Muscle of back (tissue), 13 donors: ENCODE measurements around the gene SFTPB. TPM values are rescaled to one million over a fixed set of nuclear protein-coding genes. Genes with fewer than 3 reads are reported as not detected.
"Not testable (repeated sequence)": the region's sequence is repeated elsewhere in the genome, so short reads cannot be mapped to it uniquely, and the experiment has no call there.

Source experiments
- DNase-seq, 3 donors: peaks; one replicate each; pipeline versions ENCODE4 v3.0.0 to v3.0.0-alpha.2; 2013
- long read RNA-seq, 9 donors: transcript quantifications; one replicate each; lab custom pipeline, GENCODE V29; 2026
- polyA plus RNA-seq, 10 donors: library from polyadenylated mRNA; unstranded; fragments of 120-200 nt; gene quantifications; one replicate each; pipeline ENCODE4 v1.2.1, GENCODE V29; 2013; ENCODE audit not compliant: insufficient read length in 10 of 10

SFTPB gene
- polyA plus RNA-seq: under 1 TPM in 2 of 10 donors, not detected in 8; 0.08 TPM
- long read RNA-seq, donor 1: 0 reads
- long read RNA-seq, donor 2: 0 reads
- long read RNA-seq, donor 3: 0 reads
- long read RNA-seq, donor 4: 0 reads
- long read RNA-seq, donor 5: 0 reads
- long read RNA-seq, donor 6: 0 reads
- long read RNA-seq, donor 7: 0 reads
- long read RNA-seq, donor 8: 0 reads
- long read RNA-seq, donor 9: 0 reads

DNA sequence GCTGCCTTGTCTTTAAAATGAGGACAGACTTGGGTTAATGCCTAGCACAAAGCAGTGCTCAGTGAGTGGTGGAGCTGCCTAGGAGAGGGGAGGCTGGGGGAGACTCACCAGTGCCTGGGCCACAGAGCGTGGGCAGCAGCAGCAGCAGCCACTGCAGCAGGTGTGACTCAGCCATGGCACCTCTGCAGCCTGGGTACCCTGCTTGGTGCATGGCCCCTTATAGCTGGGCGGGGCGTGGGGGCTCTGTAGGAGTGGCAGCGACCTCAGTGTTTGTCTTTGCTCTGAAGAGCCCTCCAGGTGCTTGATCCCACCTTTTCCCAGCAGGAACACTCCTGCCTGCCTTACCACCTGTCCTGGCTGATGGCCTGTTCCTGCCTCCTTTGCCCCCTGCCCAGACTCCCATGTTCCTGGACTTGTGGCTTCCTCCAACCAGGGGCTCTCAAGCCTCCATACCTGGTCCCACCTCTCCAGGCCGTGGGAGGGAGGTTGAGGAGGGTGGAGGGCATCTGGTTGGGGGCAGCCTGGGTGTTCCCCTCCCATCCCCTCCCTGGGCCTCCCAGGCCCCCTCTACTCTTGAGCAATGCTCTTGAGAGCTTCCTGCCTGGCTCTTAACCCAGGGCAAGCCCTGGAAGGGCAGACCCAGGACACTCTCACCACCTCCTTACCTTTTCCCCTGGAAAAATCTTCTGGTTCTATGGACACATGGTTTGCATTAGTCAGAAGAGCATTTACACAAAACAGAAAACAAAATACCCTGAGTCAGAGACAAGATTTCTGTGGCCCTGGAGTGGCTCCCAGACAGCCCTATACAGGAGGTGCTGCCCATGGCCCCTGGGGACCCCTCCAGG, at the start of gene SFTPB:
Gene SFTPB, minus strand, starts transcription at position 191 of the 848 bp plus-strand sequence. Its CDS starts 16 bp downstream, at position 175.
- DNase-seq: no peak

DNA sequence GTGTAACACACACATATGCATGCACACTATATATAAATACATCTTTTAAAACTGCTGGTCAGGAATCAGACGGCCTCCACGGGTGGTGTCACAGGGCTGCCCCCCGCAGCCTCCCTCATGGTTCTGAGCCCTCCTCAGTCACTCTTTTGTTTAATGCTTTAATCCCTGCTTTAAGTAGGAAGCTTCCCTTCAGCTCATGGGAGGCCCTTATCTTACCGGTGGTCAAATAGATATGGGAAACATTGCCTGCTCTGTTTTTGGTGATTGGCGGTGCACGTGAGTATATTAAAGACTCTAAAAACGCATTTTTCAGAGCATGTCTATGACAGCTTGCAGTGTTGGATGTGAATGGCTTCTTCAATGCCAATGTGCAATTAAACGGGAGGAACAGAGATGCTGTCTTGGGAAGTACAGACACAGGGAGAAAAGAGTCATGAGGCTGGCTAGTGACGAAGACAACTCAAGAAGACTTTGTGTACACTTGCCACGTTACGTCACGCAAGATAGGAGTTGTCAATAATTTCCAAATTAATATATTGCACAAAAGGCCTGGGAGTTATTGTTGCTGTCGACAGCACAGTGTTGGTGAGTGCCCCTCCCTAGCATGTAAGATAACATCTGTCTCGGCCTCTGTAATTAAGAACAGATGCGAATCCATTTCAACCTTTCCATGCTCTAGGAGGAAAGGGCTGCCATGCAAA, 49.5 kb upstream of the SFTPB start:
- peak in 1 of 3 donors; percentile 66 for DNase-seq

DNA sequence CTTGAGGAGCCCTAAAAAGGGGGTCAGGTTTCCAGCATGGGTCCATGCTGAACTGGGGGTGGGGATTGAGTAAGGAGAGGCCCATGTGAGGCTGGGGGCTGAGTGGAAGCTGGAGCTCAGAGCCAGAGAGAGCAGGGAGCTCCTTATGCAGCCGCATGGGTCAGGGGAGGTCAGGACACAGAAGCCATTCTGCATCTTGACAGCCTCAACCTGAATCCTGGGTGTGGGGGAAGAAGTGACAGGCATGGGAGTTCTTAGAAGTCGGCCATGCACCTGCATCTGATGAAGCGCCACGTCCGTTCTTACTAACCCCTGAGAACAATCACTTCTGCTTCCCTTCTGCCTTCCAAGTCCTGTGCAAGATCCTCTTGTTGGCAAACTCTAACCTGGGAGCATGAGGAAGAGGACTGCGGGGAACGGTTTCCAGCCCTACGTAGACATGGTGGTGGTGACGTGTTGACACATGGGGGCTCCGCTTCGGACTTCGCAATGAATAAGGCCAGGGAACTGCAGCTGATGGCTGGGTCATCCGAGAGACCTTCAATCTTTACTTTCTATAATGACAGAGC, 48.4 kb upstream of the SFTPB start:
- DNase-seq: no peak

DNA sequence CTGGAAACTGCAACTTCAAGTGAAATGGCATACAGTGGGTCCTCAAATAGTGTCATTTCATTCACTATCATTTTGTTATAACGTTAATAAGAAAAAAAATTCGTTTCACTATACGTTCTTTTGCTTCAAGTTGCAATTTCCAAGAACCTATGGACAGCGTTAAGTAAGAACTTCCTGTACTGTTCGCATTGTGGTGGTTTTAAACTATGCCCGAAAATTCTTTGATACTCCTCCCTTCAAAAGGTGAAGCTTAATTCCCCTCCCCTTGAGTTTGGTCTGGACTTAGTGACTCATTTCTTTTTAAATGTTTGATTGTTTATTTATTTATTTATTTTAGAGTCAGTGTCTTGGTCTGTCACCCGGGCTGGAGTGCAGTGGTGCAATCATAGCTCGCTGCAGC, 46.8 kb upstream of the SFTPB start:
- DNase-seq: no peak

DNA sequence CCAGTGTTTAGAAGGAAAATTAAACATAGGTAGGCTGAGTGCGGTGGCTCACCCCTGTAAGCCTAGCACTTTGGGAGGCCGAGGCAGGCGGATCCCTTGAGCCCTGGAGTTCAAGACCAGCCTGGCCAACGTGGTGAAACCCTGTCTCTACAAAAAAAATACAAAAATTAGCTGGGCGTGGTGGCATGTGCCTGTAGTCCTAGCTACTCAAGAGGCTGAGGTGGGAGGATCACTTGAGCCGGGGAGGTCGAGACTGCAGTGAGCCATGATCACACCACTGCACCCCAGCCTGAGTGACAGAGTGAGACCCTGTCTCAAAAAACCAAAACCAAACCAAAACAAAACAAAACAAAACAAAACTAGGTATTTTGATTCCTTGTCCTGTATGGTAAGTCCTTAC, 46.4 kb upstream of the SFTPB start:
- not testable (repeated sequence) for DNase-seq

DNA sequence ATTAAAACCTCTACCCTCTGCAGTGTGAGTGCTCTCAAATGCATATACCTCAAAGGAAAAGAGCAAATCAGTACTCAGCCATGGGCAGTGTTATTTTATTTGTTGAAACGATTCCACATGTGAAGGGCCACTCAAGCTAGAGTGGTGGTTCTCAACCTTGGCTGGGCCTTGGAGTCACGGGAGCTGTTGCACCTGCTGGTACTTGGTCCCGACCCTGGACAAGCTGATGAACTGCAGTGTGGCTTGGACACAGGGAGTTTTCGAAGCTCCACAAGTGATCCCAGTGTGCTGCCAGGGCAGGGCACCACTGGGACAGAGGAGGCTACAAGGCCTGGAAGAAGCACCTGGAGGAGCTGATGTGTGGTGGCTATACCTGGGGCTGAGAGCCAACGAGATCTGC, 45.8 kb upstream of the SFTPB start:
- no peak for DNase-seq

DNA sequence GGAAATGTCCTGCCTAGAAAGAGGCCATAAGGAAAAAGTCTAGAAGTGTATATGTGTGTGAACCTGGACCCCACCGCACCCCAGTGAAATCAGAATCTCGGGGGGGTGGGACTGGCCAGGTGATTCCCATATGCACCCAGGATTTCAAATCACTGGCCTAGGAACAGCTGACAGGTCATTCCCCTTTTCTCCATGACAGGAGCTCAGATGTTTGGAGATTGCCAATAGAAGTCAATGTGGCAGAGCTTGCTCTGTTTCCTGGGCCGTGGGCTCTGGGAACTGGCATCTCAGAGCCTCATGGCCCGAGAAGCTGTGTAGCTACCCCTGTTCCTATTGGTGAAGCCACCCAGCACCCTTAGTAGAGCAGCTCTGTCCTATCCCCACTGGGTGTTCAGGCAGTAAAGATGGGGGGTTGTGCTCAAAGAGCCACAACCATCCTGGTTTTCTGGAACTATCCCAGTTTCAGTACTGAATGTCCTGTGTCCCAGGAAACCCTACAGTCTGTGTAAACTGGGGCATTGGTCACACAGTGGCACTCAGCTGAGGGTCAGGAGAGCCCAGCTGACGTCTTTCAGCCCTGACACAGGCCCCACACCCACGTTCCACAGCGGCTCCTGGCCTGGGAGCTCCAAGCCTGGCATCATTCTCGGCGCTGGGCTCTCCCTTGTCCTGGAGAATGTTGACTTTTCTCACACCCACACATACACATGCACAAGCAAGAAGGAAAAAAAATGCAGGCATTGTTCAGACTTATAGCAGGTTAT, 45.0 kb upstream of the SFTPB start:
- DNase-seq: no peak

DNA sequence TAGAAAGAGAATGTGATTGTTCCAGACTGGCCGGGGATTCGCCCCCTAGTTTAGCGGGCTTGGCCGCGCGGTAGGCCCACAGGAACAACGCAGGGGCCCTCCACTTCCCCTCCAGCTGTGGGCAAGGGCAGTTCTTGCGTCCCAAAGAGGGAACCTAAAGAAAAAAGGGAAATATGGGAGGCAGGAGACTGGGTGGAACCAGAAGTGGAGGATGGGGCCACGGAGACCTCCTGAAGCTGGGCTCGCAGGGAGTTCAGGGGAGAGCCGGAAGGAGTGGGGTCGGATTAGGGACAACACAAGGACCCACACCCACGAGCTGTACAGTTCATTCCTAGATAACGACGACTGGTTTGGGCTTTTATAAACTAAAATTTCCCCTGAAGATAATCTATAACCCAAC, 44.3 kb upstream of the SFTPB start:
- DNase-seq: no peak

DNA sequence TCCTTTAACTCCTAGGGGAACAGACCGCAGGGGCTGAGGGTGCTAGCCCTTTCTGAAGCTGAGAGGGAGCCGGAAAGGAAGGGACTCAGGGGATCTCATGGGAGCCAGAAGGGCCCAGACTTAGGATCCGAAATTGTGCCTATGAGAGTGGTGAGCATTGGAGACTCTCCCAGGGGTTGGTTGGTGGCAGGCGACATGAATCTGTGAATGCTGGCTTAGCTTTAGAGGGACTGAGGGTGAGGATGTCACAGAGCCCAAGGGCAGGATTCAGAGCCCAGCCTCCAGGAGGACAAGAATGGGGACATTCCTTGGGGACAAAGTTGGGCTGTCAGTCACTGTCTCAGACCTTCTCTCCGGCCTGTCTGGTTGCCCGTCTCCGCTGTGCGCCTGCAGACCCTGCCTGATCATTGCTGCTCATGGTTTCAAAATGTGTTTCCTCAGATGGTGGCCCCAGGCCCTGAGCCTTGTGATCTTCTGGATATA, 43.6 kb upstream of the SFTPB start:
- no peak for DNase-seq

DNA sequence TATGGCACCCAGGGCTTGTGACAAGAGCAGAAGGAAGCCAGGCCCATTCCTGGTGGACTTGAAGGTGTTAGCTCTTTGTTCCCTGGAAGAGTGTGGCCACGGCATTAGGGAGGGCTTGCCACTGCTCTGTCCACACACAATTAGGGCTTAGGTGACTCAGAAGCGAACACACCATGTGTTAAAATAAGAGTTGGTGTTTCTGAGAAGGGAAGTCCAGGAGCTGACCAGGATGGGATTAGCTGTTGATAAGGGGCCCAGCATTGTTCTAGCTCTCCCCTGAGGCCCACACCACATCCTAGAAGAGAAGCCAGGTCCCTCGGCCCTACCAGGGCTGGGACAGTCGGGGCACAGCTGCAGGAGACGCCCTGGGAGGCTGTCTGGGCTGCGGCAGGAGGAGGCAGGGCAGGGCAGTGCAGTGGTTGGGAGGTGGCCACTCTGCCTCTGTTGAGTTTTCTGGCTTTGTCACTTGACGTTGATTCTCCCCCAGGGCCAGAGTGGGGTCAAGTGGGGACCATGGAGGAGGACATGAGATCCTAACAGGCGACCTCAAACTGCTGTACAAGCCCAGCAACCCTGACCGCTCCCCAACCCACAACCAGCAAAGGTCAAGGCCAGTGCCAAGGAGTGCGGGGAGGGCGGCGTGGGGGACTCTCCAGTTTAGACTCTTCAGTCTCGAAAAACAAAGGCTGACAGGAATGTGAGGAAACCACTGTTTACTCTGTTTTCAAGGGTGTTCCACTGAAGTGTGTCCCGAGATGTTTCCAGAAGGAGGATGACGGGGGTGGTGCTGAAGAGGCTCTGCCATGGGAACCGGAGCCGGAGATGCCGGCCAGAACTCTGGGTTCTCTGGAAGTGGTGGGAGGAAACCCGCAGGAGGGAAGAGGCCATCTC, 42.9 kb upstream of the SFTPB start:
- no peak for DNase-seq

DNA sequence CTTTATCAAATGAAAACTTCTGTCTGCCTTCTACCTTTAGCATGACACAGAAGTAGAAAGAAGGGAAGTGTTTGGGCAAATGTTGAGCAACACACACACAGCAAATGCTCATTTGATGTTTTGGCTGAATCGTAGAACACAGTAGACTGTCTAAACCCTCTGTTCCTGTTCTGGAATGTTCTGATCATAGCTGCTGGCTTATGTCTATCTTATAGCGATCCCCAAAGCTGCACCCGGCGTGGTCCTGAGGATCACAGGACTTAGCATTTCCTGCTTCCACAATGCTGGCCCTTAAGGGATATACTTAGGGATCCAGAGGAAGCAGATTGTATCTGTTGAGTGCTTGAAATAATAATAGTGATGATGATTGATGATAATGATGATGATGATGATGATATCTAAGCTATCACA, 41.4 kb upstream of the SFTPB start:
- DNase-seq: peak in 1 of 3 donors; percentile 22

DNA sequence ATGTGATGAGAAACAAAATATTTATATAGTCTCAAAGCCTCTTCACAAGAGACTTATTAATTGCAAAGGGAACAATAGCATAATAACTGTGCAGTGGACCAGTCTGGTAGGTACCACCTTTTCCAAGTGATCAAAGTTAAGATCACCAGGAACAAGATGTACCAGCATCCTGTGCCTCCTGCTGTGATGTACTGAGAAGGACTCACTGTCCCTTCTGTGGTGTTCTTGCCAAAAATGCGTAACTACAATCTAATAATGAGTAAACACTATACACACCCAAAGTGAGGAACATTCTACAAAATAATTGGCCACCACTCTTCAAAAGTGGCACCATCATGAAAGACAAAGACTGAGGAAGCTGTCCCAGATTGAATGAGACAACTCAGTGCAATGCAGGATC, 40.6 kb upstream of the SFTPB start:
- no peak for DNase-seq

DNA sequence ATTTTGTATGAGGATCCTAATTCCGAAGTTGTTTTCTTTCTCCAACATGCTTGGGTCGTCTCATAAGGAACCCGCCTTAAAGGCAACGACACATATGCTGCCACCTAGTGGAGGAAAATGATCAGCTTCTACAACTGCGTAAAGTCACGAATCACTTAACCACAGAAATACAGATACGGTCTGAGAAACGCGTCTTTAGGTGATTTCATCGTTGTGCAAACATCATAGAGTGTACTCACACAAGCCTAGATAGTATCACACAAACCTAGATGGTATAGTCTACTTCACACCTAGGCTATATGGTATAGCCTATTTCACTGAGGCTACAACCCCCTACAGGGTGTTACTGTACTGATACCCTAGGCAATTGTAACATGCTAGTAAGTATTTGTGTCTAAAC, 39.3 kb upstream of the SFTPB start:
- peak; percentile 78 to 87 (median 79) for DNase-seq

DNA sequence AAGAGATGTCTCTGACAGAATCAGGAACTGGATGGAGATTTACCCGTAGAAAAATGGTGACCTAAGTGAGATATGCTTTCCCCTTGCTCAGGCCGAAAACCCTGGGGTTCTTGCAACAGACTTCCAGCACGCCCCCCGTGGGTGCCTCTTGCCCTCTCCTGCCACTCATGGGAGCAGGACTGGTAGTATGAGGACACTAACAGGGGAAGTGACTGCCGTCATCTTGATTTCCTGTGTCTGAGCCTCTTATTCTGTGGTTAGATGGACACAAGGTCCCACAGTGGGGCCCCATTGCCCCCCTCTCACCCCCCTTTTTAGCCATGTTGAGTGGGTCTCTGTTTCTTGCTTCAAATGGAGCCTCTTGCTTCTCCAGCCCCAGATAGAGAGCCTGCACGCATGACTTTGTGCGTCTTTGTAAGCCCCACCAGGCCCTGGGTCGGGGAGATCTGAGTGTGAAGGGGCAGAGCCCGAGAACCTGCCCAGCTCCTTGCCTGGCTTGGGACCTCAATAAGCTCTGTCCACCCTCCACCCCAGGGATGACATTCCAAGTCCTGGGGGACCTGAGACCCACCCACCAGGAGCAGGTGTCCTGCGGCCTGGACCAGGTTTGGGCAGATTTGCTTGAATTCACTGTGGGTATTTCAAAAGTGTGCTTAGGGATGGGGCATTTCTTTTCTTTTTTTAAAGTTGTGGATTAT, 38.7 kb upstream of the SFTPB start:
- peak in 1 of 3 donors; percentile 20 for DNase-seq

DNA sequence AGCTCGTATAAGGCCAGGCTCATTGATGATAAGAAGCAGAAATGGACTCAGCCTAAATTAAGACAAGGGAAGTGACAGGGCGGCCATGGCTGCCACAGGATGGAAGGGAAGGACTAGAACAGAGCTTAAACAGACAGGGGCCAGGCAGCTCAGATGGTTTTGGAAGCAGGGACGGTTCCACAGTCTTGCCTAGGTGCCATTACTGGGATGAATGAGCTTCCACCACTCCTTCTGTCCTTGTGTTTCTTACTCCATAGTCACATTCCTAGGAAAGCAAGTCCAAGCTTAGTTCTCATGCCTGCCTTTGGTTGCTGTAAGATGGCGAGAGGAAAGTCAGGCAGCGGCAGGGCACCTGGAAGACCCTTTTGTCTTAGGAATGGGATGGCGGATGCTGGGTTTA, 38.1 kb upstream of the SFTPB start:
- no peak for DNase-seq

DNA sequence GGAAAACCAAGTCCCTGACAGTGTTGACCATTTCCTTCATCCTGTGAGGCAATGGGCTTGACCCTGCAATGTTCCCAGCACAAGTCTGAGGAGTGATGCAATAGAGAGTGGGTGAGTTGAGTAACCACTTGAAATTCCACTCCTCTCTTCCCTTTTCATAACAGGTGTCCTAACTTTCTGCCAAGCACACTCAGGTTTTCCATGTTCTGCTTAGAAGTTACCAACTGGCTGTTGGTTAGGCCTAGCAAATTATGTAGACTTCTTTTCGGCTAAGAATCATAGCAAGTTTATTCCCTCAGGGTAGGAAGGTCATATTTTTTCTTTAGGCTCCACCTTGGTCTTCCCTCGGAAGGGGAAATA, 37.7 kb upstream of the SFTPB start:
- peak in 2 of 3 donors; percentile 35 to 49 for DNase-seq

DNA sequence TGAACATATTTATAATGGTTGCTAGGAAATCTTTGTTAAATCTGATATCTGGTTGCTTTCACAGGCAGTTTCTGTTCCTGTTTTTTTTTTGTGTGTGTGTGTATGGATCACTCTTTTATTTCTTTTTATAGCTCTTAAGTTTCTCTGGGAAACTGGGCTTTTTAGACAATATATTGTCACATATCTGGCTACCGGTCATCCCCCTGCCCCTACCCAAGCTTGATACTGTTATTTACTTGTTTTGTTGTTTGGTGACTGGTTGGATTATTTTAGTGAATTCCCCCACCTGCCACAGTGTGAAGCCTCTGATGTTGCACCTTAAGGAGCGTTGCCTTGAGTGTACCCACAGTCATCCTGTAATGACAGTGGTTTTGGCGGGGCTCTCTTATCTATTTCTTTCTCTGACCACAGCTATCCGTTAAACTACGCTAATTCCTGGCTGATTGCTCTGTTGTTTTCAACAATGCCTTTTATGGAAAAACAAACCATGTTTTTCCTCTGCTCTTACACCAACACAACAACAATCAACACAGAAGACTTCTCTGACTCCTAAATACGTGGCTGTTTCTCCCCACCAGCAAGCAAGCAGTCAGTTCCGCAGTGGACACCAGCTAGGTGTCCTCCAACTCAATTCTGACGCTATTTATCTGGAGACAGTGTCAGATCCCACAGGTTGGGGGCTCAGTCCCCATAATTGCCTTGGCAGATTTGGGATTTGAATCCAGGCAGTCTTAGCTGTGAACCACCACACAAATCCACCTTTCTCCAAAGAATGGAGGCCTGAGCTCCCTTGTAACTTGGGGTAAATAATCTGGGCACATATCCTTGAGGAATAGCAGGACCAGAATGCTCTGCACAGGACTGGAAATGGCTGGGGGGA, 37.0 kb upstream of the SFTPB start:
- DNase-seq: no peak

DNA sequence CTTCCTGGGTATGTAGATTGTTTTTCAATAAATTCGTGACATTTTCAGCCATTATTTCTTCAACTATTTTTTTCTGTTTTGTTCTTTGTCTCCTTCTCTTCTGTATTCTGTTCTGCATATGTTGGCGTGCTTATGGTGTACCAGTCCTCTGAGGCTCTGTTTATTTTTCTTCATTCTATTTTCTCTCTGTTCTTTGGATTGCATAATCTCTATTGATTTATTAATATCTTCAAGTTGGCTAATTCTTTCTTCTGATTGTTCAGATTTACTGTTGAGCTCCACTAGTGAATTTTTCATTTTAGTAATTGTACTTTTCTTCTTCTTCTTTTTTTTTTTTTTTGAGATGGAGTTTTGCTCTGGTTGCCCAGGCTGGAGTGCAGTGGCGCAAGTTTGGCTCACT, 36.0 kb upstream of the SFTPB start:
- no peak for DNase-seq

DNA sequence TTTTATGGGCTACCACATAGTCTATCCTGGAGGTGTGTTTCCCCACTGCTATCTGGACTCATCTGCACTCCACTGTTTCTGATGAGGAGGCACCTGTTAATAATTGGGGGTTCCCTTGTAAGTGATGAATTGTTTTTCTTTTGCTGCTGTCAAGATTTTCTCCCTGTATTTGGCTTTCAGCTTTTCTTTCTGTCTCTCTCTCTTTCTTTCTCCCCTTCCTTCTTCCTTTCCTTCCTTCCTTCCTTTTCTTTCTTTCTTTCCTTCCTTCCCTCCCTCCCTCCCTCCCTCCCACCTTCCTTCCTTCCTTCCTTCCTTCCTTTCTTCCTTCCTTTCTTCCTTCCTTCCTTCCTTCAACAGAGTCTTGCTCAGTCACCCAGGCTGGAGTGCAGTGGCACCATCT, 35.3 kb upstream of the SFTPB start:
- DNase-seq: no peak
